Coronary artery (tissue), 2 donors: Measurements from ENCODE around the gene SFXN2.

Source experiments
- DNase-seq: peaks from one replicate; pipeline ENCODE4 v3.0.0-alpha.2; 2017; ENCODE audit warnings: low spot score
- H3K27ac ChIP-seq, 2 donors: fragments of 200-600 bp; sonication (generic); one replicate each; pipeline ENCODE4 v1.5.1; 2016 to 2019
- H3K4me3 ChIP-seq: fragments of 200-600 bp; sonication (generic); 2 replicates; pipeline ENCODE4 v1.5.1; 2016; ENCODE audit warnings: mild to moderate bottlenecking, moderate library complexity
- CTCF ChIP-seq: fragments of 200-600 bp; sonication (generic); IDR thresholded peaks from one replicate; pipeline ENCODE4 v1.5.1; 2019; ENCODE audit warnings: antibody characterized with exemption

Gene SFXN2

DNA sequence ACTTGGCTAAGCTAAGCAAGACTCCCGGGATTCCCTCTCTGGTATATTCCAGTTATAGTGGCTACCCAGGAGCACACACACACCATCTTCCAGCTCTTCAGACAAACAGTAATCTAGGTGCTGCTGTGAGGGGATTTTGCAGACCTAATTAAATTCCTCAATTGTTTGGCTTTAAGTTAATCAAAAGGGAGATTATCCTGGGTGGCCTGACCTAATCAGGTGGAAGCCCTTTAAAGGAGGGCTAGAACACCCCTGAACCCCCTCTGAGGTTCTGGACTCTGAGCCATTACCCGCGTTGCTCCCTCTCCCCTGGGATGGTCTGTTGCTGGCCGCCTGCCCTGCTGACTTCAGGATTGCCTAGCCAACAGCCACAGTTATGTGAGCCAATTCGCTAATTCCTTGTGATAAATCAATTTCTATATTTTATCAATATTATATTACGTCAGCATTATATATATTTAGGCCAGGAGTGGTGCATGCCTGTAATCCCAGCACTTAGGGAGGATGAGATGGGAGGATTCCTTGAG is 6.4 kb downstream of the SFXN2 start:
- no peak for DNase-seq
- H3K27ac ChIP-seq, result no peak overlapping the region
- TF ChIP-seq CTCF, result no peak
- H3K4me3 ChIP-seq, result no peak overlapping the region

DNA sequence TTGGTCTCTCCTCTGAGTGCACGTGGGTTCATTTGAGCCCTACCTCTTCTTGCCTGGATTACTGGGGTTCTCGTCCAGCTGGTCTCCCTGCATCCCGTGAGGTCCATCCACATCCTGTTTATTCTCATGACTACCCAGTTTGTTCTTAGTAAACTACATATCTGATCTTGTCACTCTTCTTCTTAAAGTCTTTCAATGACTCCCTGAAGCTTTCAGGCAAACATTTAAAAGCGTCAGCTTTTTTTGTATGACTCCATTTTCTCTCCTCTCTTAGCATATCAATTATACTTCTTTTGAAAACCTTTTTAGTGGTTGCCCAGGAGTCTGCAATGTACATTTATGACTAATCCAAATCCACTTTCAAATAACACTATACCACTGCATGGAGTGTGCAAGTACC is 7.5 kb downstream of the SFXN2 start:
- DNase-seq, result no peak
- TF ChIP-seq CTCF, result no peak
- Histone ChIP-seq H3K4me3 (no peak overlapping the region), H3K27ac (no peak overlapping the region)

GRCh38 chr10:102723989-102724388 is 9.6 kb downstream of the SFXN2 start:
- Histone ChIP-seq H3K4me3 (no peak overlapping the region), H3K27ac (no peak overlapping the region)
- no peak for TF ChIP-seq CTCF
- DNase-seq, result no peak

DNA sequence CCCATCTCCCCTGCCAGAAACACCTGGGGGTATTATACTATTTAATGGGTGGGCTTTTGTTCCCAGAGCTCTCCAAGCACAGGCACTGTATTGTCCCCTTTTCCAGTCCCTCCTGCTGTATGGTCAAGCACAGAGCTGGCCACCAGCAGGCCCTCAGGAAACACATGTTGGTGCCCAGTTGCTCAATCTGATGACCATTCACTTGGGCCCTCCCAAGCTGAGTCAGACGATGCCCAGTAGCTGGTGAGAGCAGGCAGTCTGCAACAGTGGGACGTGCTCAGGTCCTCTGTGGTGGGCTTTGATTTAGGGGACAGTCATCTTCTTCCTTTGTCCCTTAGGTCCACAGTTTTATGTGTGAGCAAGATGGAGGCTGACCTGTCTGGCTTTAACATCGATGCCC is 11.8 kb downstream of the SFXN2 start:
- TF ChIP-seq CTCF, result no peak
- H3K4me3 ChIP-seq, result no peak overlapping the region
- no peak overlapping the region for H3K27ac ChIP-seq
- no peak for DNase-seq

GRCh38 chr10:102727037-102727818 is 12.8 kb downstream of the SFXN2 start:
- no peak for DNase-seq
- no peak for TF ChIP-seq CTCF
- Histone ChIP-seq H3K27ac (peak overlapping the region in 1 of 2 donors; percentile 9), H3K4me3 (no peak overlapping the region)

DNA sequence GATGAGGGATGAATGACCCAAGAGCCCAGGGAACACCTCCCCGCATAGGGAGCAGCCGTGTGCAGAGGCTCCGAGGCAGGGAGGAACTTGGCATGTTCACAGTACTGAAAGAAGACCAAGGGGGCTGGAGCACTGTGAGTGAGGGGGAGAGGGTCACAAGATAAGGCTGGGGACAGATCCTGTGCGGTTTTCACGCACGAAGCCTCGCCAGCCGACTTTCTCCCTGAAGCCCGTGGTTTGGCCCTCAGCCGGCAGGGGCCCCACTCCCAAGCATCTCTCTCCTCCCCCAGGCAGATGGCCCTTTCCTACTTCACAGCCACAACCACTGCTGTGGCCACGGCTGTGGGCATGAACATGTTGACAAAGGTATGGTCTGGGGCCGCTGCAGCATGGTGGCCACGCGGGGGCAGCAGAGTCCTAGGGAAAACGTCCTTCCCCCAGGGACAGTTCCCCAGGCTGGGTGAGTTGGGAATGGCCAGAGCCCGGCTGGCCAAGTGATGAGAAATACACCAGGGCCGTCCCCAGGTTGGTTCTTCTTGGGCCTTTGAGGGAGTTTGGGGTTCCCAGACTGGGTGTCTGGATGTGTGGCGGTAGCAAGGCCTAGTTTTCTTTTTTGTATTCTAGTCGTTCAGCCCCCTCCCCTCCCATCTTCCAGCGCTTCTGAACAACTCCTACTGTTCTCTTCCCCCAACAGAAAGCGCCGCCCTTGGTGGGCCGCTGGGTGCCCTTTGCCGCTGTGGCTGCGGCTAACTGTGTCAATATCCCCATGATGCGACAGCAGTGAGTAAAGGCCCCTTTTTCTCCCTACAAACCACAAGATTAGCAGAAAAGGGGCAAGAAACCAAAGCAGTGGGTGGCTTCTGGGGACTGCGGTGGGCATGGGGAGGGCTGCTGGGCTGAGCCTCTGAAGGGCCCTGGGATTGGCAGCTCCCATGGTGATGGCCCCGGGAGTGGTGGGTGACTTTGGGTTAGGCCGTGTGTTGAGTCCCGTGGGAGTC is 14.9 kb downstream of the SFXN2 start:
- TF ChIP-seq CTCF, result peak; percentile 95
- H3K4me3 ChIP-seq, result no peak overlapping the region
- DNase-seq, result peak; percentile 90
- H3K27ac ChIP-seq, result no peak overlapping the region
